Gastrocnemius medialis (tissue), 4 donors: ENCODE measurements around the gene ZNF79. TPM values are rescaled to one million over a fixed set of nuclear protein-coding genes. Genes with fewer than 3 reads are reported as not detected.

Experiments
- ATAC-seq, 2 donors: fragments of 150-250 bp; one replicate each; pipeline ENCODE4 v1.9.1; 2016
- DNase-seq, 2 donors: peaks; one replicate each; pipeline ENCODE4 v3.0.0-alpha.2; 2019
- H3K27ac ChIP-seq, 4 donors: fragments of 200-600 bp; sonication (generic); 1 replicate in 1 of 4; 2 replicates in 3 of 4; pipeline ENCODE4 v1.5.1; 2016 to 2018; ENCODE audit warnings: mild to moderate bottlenecking in 2 of 4, moderate library complexity in 1 of 4
- H3K27me3 ChIP-seq, 3 donors: fragments of 200-600 bp; sonication (generic) in 2 of 3; 1 replicate in 1 of 3; 2 replicates in 2 of 3; pipeline versions ENCODE4 v1.5.1 to v1.6.0; 2016 to 2019; ENCODE audit warnings: mild to moderate bottlenecking in 1 of 3, moderate library complexity in 1 of 3
- H3K36me3 ChIP-seq, 2 donors: fragments of 200-600 bp; sonication (generic) in 1 of 2; one replicate each; pipeline ENCODE4 v1.5.1; 2017 to 2018
- H3K4me1 ChIP-seq, 2 donors: fragments of 200-600 bp; sonication (generic) in 1 of 2; one replicate each; pipeline ENCODE4 v1.5.1; 2016 to 2017; ENCODE audit warnings: mild to moderate bottlenecking in 2 of 2
- H3K4me3 ChIP-seq, 4 donors: fragments of 200-600 bp; sonication (generic) in 3 of 4; 1 replicate in 1 of 4; 2 replicates in 3 of 4; pipeline ENCODE4 v1.5.1; 2016 to 2019; ENCODE audit warnings: mild to moderate bottlenecking in 2 of 4
- H3K9me3 ChIP-seq, 3 donors: fragments of 200-600 bp; sonication (generic) in 2 of 3; 1 replicate in 1 of 3; 2 replicates in 2 of 3; pipeline ENCODE4 v1.5.1; 2016 to 2019
- POLR2A ChIP-seq, 2 donors: fragments of 450-650 bp; IDR thresholded peaks; one replicate each; pipeline ENCODE4 v1.6.1; 2017; ENCODE audit warnings: antibody characterized with exemption in 2 of 2, mild to moderate bottlenecking in 2 of 2, moderate library complexity in 2 of 2
- in situ Hi-C, 4 donors: fragments of 200-750 bp; cut with MboI; loops; one replicate each; pipeline versions ENCODE4 v1.15.0 to v1.8.0; 2017; ENCODE audit warnings: low sequenced_read_pairs in 4 of 4
- intact Hi-C: fragments of 100-400 bp; cut with DNase I; formaldehyde crosslinking; loops from one replicate; pipeline ENCODE4 v1.15.1; 2023; ENCODE audit warnings: low total_unique reads
- total RNA-seq, 4 donors: library from RNA; depleted of rRNA; stranded (reverse); fragments of >200 nt; gene quantifications; one replicate each; pipeline versions ENCODE4 v1.1.0 to v1.2.3, GENCODE V29; 2016
- TF ChIP-seq, protein P1 (sequence below), 5 experiments: fragments of 450-650 bp in 3 of 5; fragments of 200-600 bp in 2 of 5; sonication (generic) in 2 of 5; IDR thresholded peaks in 4 of 5; conservative IDR thresholded peaks in 1 of 5; 1 replicate in 4 of 5; 2 replicates in 1 of 5; pipeline ENCODE4 v1.5.1; 2016 to 2019; ENCODE audit warnings: antibody characterized with exemption in 5 of 5, mild to moderate bottlenecking in 3 of 5, moderate library complexity in 3 of 5

Gene ZNF79
- total RNA-seq, 4 donors from 2014 or later: 3.9 to 9.3 (median 6.4) TPM

DNA sequence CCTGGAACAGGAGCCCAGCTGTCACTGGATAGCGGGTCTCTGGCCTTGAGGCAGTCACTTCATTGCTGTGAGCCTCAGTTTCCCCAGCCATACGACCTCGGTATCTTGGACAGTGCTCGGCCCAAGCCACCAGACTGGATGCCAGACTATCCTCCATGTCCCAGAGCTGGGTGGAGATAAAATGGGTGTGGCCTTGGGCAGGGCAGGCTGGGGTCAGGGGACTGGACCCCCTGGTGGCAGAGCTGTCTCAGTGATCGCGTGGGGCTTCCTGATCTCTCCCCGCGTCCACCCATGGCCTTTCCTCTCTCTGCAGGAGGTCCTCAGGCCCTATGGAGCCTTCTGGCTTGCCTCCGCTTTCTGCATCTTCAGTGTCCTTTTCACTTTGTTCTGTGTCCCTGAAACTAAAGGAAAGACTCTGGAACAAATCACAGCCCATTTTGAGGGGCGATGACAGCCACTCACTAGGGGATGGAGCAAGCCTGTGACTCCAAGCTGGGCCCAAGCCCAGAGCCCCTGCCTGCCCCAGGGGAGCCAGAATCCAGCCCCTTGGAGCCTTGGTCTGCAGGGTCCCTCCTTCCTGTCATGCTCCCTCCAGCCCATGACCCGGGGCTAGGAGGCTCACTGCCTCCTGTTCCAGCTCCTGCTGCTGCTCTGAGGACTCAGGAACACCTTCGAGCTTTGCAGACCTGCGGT is 17.2 kb upstream of the ZNF79 start:
- DNase-seq (no peak), ATAC-seq (no peak)
- intact Hi-C loops: no loop called here
- TF ChIP-seq, protein P1, sequence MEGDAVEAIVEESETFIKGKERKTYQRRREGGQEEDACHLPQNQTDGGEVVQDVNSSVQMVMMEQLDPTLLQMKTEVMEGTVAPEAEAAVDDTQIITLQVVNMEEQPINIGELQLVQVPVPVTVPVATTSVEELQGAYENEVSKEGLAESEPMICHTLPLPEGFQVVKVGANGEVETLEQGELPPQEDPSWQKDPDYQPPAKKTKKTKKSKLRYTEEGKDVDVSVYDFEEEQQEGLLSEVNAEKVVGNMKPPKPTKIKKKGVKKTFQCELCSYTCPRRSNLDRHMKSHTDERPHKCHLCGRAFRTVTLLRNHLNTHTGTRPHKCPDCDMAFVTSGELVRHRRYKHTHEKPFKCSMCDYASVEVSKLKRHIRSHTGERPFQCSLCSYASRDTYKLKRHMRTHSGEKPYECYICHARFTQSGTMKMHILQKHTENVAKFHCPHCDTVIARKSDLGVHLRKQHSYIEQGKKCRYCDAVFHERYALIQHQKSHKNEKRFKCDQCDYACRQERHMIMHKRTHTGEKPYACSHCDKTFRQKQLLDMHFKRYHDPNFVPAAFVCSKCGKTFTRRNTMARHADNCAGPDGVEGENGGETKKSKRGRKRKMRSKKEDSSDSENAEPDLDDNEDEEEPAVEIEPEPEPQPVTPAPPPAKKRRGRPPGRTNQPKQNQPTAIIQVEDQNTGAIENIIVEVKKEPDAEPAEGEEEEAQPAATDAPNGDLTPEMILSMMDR (IDR thresholded peaks at IDR 0.05 in 4 of 5, conservative IDR thresholded peaks at IDR 0.05 in 1 of 5): no peak
- TF ChIP-seq POLR2A (IDR thresholded peaks at IDR 0.05): no peak
- H3K4me1 ChIP-seq: no peaks in the 10 kb centered on the region
- no peaks in the 10 kb centered on the region for H3K27me3 ChIP-seq
- H3K4me3 ChIP-seq: no peak overlapping the region
- H3K27ac ChIP-seq: no peak overlapping the region
- H3K36me3 ChIP-seq: peaks cover 0 to 39% of the 10 kb centered on the region in 2 donors
- H3K9me3 ChIP-seq: no peaks in the 10 kb centered on the region
- in situ Hi-C loops: loop anchor here in 1 of 4 donors (25.0 kb wide), 1 partner anchor 470 kb away; no protein-coding TSS in a partner anchor

DNA sequence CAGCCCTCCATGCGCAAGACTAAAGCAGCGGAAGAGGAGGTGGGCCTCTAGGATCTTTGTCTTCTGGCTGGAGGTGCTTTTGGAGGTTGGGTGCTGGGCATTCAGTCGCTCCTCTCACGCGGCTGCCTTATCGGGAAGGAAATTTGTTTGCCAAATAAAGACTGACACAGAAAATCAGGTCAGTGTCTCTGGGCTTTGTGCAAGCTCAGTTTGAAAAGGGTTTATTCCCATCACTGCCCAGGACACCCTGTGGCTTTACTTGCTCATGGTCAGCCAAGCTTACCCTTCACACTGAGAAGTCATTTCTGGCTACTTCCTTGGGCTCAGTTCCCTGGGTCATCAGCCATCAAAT is 16.7 kb upstream of the ZNF79 start:
- H3K36me3 ChIP-seq: peaks cover 0 to 39% of the 10 kb centered on the region in 2 donors
- ATAC-seq (no peak), DNase-seq (no peak)
- no peak overlapping the region for H3K27ac ChIP-seq
- H3K27me3 ChIP-seq: no peaks in the 10 kb centered on the region
- TF ChIP-seq, protein P1 (IDR thresholded peaks at IDR 0.05 in 4 of 5, conservative IDR thresholded peaks at IDR 0.05 in 1 of 5): no peak
- no peak for TF ChIP-seq POLR2A (IDR thresholded peaks at IDR 0.05)
- no peak overlapping the region for H3K4me3 ChIP-seq
- in situ Hi-C loops: loop anchor here in 1 of 4 donors (25.0 kb wide), 1 partner anchor 470 kb away; no protein-coding TSS in a partner anchor
- intact Hi-C loops: no loop called here
- H3K4me1 ChIP-seq: no peaks in the 10 kb centered on the region
- H3K9me3 ChIP-seq: no peaks in the 10 kb centered on the region

DNA sequence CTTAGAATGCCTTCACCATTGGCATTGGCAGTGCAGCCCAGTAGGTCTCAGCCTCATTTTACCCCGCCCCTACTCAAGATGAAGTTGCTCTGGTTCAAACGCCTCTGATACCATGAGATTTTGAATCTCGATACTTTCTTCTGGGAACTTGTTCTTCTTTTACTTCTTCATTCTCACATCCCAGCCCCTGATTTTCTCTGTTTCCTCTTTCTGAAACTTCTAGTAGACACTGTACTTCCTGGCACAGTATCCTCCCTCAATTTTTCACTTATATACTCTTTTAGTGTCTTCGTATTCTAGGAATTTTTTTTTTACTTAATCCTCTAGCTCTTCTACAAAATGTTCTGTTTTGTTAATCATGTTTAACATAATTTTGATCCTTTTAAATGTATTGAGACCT is 13.1 kb upstream of the ZNF79 start:
- TF ChIP-seq POLR2A (IDR thresholded peaks at IDR 0.05): no peak
- TF ChIP-seq, protein P1 (IDR thresholded peaks at IDR 0.05 in 4 of 5, conservative IDR thresholded peaks at IDR 0.05 in 1 of 5): no peak
- H3K4me1 ChIP-seq: no peaks in the 10 kb centered on the region
- no peak overlapping the region for H3K27ac ChIP-seq
- H3K4me3 ChIP-seq: no peak overlapping the region
- intact Hi-C loops (no loop called here), in situ Hi-C loops (loop anchor here in 1 of 4 donors (25.0 kb wide), 1 partner anchor 474 kb away; no protein-coding TSS in a partner anchor)
- H3K27me3 ChIP-seq: no peaks in the 10 kb centered on the region
- H3K36me3 ChIP-seq: peaks cover 0 to 14% of the 10 kb centered on the region in 2 donors
- ATAC-seq (no peak), DNase-seq (no peak)
- H3K9me3 ChIP-seq: no peaks in the 10 kb centered on the region

DNA sequence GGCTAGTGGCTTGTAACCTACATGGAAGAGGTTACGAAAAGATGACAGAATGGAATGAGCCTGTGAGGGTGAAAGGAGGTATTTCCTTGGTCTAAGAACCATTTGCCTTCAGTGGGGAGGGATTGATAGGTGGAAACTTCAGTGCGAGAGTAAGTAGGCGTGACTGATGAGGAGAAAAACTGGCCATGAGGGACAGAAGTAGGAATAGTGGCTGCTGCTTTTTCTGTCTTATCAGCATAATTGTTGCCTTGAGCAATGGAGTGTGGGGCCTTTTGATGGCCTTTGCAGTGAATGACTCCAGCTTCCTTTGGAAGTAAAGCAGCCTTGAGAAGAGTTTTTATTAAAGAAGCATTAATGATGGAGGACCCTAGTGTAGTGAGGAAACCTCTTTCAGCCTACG is 9.0 kb upstream of the ZNF79 start:
- Histone ChIP-seq H3K27ac (no peak overlapping the region), H3K9me3 (no peaks in the 10 kb centered on the region), H3K27me3 (no peaks in the 10 kb centered on the region), H3K4me3 (no peak overlapping the region), H3K36me3 (no peaks in the 10 kb centered on the region), H3K4me1 (no peaks in the 10 kb centered on the region)
- no peak for DNase-seq
- no peak for TF ChIP-seq POLR2A (IDR thresholded peaks at IDR 0.05)
- TF ChIP-seq, protein P1 (IDR thresholded peaks at IDR 0.05 in 4 of 5, conservative IDR thresholded peaks at IDR 0.05 in 1 of 5): no peak
- intact Hi-C loops (no loop called here), in situ Hi-C loops (loop anchor here in 1 of 4 donors (25.0 kb wide), 1 partner anchor 478 kb away; no protein-coding TSS in a partner anchor)
- no peak for ATAC-seq
